GM23338 (cell line): ENCODE results near the gene ENOX2.

Source experiments
- CREB1 ChIP-seq: fragments of 250-450 bp; sonication (Bioruptor Pico); IDR thresholded peaks from 2 replicates; pipeline ENCODE4 v1.5.0; 2020; ENCODE audit warnings: low read depth, mild to moderate bottlenecking, moderate library complexity
- CTCF ChIP-seq, 2 experiments: fragments of 200-600 bp in 1 of 2; sonication (generic) in 1 of 2; conservative IDR thresholded peaks; 2 replicates each; pipeline versions ENCODE4 v1.5.1 to v1.6.1; 2016 to 2017; ENCODE audit warnings: antibody characterized with exemption in 2 of 2, low read depth in 2 of 2, mild to moderate bottlenecking in 2 of 2, moderate library complexity in 1 of 2
- ETS1 ChIP-seq: IDR thresholded peaks from 2 replicates; pipeline ENCODE4 v1.6.1; 2016; ENCODE audit warnings: antibody characterized with exemption
- EZH2 ChIP-seq: fragments of 200-600 bp; sonication (generic); IDR thresholded peaks from one replicate; pipeline ENCODE4 v1.8.0; 2017; ENCODE audit warnings: antibody characterized with exemption, mild to moderate bottlenecking, low read depth; ENCODE audit not compliant: unreplicated experiment
- EZH2phosphoT487 ChIP-seq: fragments of 200-600 bp; sonication (generic); IDR thresholded peaks from one replicate; pipeline ENCODE4 v1.8.1; 2018; ENCODE audit warnings: antibody characterized with exemption; ENCODE audit not compliant: unreplicated experiment
- JUNB ChIP-seq: IDR thresholded peaks from one replicate; pipeline ENCODE4 v1.6.1; 2016; ENCODE audit warnings: antibody characterized with exemption; ENCODE audit not compliant: unreplicated experiment
- NANOG ChIP-seq: IDR thresholded peaks from 2 replicates; pipeline ENCODE4 v1.6.1; 2016; ENCODE audit warnings: antibody characterized with exemption, borderline replicate concordance
- POLR2AphosphoS5 ChIP-seq: IDR thresholded peaks from 2 replicates; pipeline ENCODE4 v1.6.1; 2016; ENCODE audit warnings: antibody characterized with exemption, low read depth
- REST ChIP-seq: IDR thresholded peaks from one replicate; pipeline ENCODE4 v1.6.1; 2018; ENCODE audit warnings: antibody characterized with exemption; ENCODE audit not compliant: unreplicated experiment
- STAT1 ChIP-seq: IDR thresholded peaks from one replicate; pipeline ENCODE4 v1.6.1; 2016; ENCODE audit warnings: antibody characterized with exemption; ENCODE audit not compliant: unreplicated experiment
- ZNF114 ChIP-seq: fragments of 250-450 bp; sonication (Bioruptor Pico); IDR thresholded peaks from 2 replicates; pipeline ENCODE4 v1.5.0; 2020; ENCODE audit warnings: mild to moderate bottlenecking, moderate library complexity
- ZNF331 ChIP-seq: fragments of 250-450 bp; sonication (Bioruptor Pico); IDR thresholded peaks from 2 replicates; pipeline ENCODE4 v1.5.0; 2020; ENCODE audit warnings: low read depth, mild to moderate bottlenecking, moderate library complexity
- ZNF462 ChIP-seq: fragments of 250-450 bp; sonication (Bioruptor Pico); IDR thresholded peaks from 2 replicates; pipeline ENCODE4 v1.5.0; 2020; ENCODE audit warnings: mild to moderate bottlenecking, moderate library complexity

GRCh38 chrX:130885508-130885907, 17.5 kb downstream of the ENOX2 start:
- no peak for TF ChIP-seq EZH2
- TF ChIP-seq CTCF (conservative IDR thresholded peaks at IDR 0.05; ENCODE audit: low read depth in 2 of 2), result no peak
- TF ChIP-seq EZH2phosphoT487, result no peak
- TF ChIP-seq JUNB, result no peak
- no peak for TF ChIP-seq POLR2AphosphoS5
- no peak for TF ChIP-seq ZNF331 (CRISPR knock-in tag)
- no peak for TF ChIP-seq CREB1 (CRISPR knock-in tag)
- no peak for TF ChIP-seq NANOG
- TF ChIP-seq REST, result no peak
- no peak for TF ChIP-seq ZNF114 (CRISPR knock-in tag)
- TF ChIP-seq ETS1, result no peak
- no peak for TF ChIP-seq ZNF462 (CRISPR knock-in tag)
- TF ChIP-seq STAT1, result no peak
